DMS153 treated with DMSO at 0.1 percent for 48 hours (cell line): ENCODE results near the gene NPY4R2.
"Not testable (repeated sequence)": the region's sequence is repeated elsewhere in the genome, so short reads cannot be mapped to it uniquely, and the experiment has no call there.

Experiments
- DNase-seq: peaks from one replicate; lab custom pipeline; 2025; ENCODE audit not compliant: unreplicated experiment; lab: John Stamatoyannopoulos, UW

NPY4R2 gene

GRCh38 chr10:47928225-47928624 is 9.8 kb downstream of the NPY4R2 start:
- not testable (repeated sequence) for DNase-seq

GRCh38 chr10:47932824-47933223 is 14.4 kb downstream of the NPY4R2 start:
- DNase-seq = not testable (repeated sequence)

- DNase-seq = not testable (repeated sequence)
Measured at GRCh38 chr10:47933462-47933861, 15.0 kb downstream of the NPY4R2 start.

- DNase-seq = not testable (repeated sequence)
Measured at GRCh38 chr10:47936772-47937228, 18.3 kb downstream of the NPY4R2 start.

GRCh38 chr10:47937634-47938033 is 19.2 kb downstream of the NPY4R2 start:
- not testable (repeated sequence) for DNase-seq

GRCh38 chr10:47940821-47941220 is 22.4 kb downstream of the NPY4R2 start:
- not testable (repeated sequence) for DNase-seq

- DNase-seq = not testable (repeated sequence)
Measured at GRCh38 chr10:47941379-47941778, 22.9 kb downstream of the NPY4R2 start.

- DNase-seq = not testable (repeated sequence)
Measured at GRCh38 chr10:47942351-47943019, 24.0 kb downstream of the NPY4R2 start.

GRCh38 chr10:47943328-47943727 is 24.9 kb downstream of the NPY4R2 start:
- not testable (repeated sequence) for DNase-seq

GRCh38 chr10:47947424-47947823 is 29.0 kb downstream of the NPY4R2 start:
- DNase-seq = not testable (repeated sequence)

- DNase-seq = not testable (repeated sequence)
Measured at GRCh38 chr10:47957158-47957557, 38.7 kb downstream of the NPY4R2 start.

- DNase-seq = not testable (repeated sequence)
Measured at GRCh38 chr10:47959677-47960076, 41.2 kb downstream of the NPY4R2 start.

- DNase-seq = not testable (repeated sequence)
Measured at GRCh38 chr10:47960699-47961098, 42.2 kb downstream of the NPY4R2 start.

GRCh38 chr10:47962785-47963184 is 44.3 kb downstream of the NPY4R2 start:
- DNase-seq = not testable (repeated sequence)

GRCh38 chr10:47964280-47965063 is 46.0 kb downstream of the NPY4R2 start:
- not testable (repeated sequence) for DNase-seq

GRCh38 chr10:47968988-47969387 is 50.5 kb downstream of the NPY4R2 start:
- DNase-seq = not testable (repeated sequence)

GRCh38 chr10:47970047-47970446 is 51.6 kb downstream of the NPY4R2 start:
- DNase-seq = not testable (repeated sequence)

- not testable (repeated sequence) for DNase-seq
Measured at GRCh38 chr10:47971598-47971997, 53.1 kb downstream of the NPY4R2 start.

GRCh38 chr10:47972077-47972476 is 53.6 kb downstream of the NPY4R2 start:
- not testable (repeated sequence) for DNase-seq
